ENCODE measurements around the gene COL6A5.

DNA sequence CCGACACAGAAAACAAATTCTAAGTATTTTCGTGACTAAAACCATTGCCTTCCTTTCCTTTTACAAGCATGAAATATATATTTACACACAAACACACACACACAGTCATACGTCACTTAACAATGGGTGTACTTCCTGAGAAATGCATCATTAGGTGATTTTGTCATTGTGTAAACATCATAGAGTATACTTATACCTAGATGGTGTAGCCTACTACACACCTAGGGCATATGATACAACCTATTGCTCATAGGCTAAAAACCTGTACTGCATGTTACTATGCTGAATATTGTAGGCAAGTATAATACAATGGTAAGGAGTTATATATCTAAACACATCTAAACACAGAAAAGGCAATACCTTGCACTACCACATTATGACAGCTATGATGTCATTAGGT lies 28.6 kb downstream of the COL6A5 start:
- TF ChIP-seq, protein P1, sequence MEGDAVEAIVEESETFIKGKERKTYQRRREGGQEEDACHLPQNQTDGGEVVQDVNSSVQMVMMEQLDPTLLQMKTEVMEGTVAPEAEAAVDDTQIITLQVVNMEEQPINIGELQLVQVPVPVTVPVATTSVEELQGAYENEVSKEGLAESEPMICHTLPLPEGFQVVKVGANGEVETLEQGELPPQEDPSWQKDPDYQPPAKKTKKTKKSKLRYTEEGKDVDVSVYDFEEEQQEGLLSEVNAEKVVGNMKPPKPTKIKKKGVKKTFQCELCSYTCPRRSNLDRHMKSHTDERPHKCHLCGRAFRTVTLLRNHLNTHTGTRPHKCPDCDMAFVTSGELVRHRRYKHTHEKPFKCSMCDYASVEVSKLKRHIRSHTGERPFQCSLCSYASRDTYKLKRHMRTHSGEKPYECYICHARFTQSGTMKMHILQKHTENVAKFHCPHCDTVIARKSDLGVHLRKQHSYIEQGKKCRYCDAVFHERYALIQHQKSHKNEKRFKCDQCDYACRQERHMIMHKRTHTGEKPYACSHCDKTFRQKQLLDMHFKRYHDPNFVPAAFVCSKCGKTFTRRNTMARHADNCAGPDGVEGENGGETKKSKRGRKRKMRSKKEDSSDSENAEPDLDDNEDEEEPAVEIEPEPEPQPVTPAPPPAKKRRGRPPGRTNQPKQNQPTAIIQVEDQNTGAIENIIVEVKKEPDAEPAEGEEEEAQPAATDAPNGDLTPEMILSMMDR (IDR thresholded peaks at IDR 0.05) = no peak
- TF ChIP-seq POLR2A (IDR thresholded peaks at IDR 0.05) = no peak
